Nucleus accumbens (tissue), 56 donors: ENCODE measurements around the gene ORM1.
A peak's percentile ranks its signal among the peaks of the same experiment; 100 is the strongest.
"Not testable (repeated sequence)": the region's sequence is repeated elsewhere in the genome, so short reads cannot be mapped to it uniquely, and the experiment has no call there.

Experiments used
- DNase-seq, 56 donors: peaks; one replicate each; lab custom pipeline; 2025; lab: John Stamatoyannopoulos, UW

The ORM1 gene

DNA sequence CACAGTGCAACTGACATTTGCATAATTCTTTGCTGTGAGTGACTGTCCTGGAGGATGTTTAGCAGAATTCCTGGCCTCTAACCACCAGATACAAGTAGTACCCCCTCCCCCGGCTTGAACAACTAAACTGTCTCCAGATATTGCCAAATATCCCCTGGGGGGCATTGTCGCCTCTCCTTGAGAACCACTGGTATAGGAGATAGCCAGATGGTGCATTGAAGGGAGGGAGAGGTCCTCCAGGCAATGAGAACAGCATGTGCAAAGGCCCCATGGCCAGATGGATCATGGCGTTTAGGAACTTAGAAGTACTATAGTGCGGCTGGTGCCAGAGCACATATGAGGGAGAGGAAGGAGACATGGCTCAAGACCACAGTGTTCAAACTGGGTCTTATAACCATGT is 18.9 kb upstream of the ORM1 start:
- no peak for DNase-seq

DNA sequence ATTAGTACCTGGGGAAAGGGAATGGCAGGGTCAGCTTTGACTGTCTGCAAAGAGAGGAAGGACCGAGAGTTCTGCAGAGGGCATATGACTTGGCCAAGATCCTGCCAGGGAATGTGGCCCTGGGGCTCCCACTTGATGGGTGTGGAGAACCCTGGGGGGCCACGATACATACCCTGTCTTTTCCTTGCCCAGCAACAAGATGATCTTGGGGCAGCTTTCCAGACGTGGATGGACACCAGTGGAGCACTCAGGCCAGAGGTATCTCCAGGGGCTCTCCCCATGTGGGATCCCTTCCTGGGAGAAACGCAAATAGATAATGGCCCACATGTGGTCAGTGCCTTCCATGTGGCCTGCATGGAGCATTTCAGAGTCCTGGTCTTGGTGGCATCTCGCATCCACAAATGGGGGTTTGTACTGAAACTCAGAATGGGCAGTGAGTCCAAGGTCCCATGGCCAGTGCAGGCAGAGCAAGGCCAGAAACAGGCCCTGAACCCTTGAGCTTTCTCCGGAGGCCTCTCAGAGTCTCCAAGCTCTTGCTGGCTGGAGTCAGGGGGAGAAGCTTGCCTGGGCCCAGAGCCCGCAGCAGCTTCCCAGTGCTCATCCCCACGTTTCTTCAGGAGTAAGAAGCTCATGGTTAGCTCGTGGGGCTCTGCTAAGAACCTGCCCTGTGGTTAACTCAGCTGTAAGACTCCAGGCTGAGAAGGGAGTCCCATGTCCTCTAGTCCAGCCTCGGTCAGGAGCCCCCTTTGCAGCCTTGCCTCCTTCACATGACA is 18.3 kb upstream of the ORM1 start:
- DNase-seq = no peak

DNA sequence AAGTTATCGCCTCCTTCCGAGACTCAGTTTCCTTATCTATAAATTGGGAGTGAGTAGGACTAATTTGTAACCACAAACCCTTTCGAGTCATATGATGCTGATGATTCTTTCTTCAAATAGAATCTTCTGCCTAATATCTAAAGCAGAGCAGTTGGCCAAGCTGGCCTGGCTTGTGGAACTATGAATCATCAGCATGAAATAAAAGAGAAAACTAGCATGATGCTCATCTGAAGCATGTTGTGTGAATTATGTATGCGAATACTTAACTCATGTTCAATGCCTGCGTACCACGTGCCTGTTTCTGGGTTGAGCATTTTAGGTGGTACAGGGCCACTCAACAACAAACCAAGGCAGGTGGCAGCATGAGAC is 15.0 kb upstream of the ORM1 start:
- no peak for DNase-seq

DNA sequence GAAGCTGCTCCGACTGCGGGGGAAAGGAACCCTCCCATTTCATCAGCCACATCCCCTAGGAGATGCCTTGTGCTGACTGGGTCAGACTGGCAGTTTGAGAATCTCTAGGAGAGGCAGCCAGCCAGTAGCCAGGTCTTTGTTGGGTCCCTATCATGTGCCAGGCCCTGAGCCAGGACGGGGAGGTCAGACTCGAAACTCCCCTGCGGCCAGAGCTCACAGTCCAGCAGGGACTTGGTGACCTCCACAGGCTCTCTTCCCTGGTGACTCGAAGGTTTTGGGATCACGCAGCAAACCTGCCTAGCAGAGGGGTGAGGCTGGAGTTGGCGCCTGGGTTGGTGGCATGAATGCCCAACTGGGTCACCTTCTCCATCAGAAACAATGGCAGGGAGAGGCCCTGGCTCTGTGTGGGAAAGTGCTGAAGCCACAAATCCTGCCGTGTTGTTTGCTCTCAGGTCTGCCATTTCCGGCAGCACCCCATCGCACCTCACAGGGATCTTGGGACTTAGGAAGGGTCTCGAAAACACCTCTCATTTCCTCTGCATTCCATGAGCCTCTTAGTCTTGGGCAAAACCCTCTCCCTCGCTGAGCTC is 14.4 kb upstream of the ORM1 start:
- no peak for DNase-seq

DNA sequence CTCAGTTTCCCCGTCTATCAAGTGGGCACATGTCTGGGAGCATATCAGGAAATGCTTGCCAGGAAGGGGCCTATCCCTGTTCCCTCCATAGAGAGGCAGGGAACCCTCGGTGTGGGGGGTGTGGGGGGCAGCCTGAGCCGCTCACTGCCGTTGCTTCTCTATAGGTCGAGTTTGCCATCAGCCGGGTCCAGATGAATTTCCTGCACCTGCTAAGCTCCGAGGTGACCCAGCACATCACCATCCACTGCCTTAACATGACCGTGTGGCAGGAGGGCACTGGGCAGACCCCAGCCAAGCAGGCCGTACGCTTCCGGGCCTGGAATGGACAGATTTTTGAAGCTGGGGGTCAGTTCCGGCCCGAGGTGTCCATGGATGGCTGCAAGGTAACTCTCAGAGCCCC is 13.8 kb upstream of the ORM1 start:
- no peak for DNase-seq

DNA sequence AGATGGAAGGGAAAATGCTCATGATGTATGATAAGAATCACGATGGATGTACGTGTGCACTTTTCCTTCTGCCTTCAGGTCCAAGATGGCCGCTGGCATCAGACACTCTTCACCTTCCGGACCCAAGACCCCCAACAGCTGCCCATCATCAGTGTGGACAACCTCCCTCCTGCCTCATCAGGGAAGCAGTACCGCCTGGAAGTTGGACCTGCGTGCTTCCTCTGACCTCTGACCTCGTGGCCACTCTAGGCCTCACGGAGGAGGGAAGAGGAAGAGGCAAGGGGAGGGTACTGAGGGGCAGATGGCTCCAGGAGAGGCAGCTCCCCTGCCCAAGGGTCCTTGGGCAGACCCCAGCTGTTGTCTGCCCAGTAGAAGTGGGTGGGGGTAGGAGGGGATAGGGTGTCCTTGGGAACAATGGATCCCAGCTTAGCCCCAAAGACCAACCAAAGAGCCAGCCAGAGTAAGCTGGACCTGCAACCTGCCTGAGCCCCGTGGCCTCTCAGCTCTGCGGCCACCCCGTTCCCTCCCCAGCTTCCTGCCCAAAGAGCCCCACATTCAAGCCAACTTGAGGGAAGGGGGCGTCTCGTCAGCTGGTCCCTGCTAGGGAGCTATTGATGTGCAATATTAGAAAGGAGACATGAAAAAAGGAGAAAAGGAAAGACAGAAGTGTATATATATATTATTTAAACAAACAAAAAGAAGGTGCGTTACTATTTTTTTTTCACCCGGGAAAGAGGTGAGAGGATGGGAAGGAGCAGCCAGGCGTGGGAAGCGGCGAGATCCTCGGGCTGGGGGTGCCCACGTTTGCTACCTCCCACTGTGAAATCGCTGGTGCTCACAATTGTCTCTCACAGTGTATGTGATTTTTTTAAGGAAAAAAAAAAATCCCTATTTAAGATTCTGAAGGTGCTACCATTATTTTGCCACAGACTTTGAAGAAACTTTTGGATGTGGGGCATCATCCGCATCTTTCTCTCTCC is 12.1 kb upstream of the ORM1 start:
- no peak for DNase-seq

DNA sequence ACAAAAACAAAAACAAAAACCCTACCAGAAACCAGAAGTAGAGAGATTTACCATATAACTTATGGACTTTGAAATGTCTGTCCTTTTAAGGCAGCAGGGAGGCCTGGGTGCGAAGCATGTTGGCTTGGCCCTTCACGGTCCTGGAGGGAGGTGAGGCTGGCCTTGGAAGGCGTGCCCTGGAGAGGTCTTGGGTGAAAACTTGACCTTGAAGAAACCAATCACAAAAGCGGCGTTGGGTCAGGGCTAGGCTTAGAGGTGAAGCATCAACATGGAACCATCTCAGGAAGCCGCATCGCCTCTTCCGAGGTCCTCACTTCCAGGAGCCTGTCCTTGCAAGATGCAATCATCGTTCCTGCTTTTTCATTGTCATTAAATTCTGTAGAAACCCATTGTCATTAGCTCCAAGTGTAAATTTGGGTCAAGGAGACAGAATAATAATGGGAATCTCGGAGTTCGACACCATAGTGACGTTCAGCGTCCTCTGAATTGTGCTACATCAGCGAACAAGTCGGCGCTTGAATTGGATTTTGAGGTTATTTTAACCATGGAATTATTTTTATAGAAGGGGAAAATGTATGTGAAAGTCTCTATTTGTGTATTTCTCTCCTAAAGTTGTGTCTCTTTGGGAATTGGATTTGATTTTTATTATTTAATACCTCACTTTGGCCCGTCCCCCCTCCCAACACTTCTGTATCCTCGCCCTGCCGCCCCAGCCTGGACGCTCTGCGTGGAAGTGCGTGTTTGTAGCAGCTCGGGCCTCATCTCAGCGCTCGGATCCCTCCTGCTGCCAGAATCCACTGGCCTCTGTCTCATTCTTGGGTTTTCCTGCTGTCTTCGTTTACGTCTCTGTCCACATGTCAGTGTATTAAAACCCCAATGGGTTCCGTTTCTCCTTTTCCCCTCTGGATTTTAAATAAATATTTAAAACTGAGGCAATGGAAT is 11.1 kb upstream of the ORM1 start:
- no peak for DNase-seq

DNA sequence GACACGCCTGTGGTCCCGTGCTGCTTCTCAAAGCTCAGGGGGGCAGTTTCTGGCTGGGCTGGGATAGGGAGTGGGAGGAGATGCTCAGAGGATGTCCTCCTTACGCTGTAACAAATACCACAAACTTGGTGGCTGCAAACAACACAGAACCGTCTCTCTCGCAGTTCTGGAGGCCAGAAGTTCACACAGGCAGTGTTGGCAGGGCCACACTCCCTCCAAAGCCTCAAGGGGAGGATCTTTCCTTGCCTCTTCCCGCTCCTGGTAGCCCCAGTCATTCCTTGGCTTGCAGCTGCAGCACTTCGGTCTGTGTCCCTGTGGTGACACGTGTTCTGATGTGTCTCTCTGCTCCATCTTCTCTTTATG is 10.4 kb upstream of the ORM1 start:
- no peak for DNase-seq

DNA sequence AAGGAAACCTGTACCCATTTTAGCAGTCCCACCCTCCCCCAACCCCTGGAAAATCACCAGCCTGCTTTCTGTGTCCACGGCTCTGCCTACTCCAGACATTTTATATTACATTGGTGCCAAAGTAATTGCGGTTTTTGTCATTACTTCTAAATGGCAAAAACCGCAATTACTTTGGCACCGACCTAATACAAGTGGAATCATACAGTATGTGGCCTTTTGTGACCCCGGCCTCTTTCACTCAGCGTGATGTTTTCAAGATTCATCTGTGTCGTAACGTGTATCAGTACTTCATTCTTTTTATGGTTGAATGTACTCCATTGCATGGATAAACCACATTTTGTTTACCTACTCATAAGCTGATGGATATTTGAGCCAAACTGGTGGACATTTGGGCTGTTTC is 9.7 kb upstream of the ORM1 start:
- DNase-seq = no peak

DNA sequence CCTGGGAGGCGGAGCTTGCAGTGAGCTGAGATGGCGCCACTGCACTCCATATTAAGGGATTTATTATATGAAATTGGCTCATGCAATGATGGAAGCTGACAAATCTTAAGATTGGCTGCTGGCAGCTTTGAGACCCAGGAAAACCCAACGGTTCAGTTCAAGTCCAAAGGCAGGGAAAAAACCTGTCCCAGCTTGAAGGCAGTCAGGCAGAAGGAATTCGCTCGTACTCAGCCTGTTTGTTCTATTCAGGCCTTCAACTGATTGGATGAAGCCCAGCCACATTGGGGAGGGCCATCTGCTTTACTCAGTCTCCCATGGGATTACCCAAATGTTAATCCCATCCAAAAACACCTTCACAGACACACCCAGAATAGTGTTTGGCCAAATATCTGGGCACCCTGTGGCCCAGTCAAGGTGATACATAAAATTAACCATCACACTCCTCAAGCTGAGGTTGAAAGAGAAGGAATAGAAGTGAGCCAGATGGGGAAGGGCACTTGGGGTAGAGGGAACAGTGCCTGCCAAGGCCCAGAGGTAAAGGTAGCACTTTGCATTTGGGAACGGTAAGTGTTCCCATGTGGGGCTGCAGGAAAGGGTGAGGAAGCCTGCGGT is 8.5 kb upstream of the ORM1 start:
- no peak for DNase-seq

DNA sequence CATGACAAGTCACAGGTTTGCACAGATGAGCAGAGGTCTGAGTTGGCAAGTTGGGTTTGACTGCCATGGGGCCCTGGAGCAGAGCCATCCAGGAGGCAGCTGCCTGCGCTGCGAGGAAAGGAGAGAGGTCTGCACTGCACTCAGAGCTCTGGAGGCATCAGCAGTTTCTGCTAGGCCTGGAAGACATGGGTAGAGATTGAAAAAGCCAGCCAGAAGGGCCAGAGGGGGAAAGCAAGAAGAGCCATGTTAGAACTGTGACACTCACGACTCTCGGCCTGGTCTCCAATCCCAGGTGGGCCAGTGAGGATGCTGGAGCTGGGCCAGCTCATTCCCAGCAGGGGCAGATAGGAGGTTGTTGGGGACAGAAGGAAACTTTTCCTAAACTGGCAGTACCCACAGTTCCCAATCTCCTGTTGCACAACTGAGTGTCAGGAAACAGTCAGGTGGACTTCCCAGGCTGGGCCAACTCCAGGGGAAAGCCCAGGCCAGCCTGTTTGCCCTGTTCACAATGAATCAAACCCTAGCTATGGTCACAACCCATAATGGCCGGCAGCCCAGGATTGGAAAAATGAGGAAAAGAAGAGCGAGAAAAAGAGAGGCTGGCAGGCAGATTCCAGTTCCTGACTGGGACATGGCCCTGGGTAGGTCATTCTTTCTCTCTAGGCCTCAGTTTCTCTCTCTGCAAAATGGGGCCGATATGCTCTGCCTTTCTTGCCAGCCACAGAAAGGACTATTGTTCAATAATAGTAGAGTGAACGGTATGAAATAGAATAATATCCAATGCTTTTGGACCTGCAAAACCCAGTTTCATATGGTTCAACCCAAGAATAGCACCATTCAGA is 7.8 kb upstream of the ORM1 start:
- DNase-seq = no peak

DNA sequence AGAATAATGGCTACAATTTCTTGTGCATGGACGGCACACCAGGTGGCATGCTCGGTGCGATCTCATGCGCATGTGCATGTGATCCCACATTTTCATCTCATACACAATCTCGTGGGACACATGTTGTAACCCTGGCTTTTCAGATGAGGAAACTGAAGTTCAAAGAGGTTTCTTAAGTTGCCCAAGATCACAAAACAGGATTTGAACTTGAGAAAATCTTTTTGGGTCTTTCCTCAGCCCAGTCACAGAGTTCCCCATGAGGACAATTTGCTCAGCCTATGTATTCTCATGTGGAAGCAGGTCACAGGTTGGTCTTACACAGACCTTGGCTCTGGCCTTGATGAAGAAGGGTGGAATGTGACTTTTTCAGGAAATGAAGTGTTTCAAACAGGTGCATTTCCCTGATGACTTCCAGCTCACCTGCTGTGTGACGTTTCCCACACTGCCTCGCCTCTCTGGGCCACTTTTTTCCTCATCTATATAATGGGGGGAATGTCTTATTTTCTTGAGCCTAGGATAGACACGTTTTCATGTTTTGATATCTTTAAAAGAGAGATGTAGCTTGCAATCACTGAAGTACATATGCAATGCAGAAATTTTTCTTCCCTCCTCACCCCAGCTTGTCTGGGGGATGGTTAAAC is 7.1 kb upstream of the ORM1 start:
- DNase-seq = no peak

DNA sequence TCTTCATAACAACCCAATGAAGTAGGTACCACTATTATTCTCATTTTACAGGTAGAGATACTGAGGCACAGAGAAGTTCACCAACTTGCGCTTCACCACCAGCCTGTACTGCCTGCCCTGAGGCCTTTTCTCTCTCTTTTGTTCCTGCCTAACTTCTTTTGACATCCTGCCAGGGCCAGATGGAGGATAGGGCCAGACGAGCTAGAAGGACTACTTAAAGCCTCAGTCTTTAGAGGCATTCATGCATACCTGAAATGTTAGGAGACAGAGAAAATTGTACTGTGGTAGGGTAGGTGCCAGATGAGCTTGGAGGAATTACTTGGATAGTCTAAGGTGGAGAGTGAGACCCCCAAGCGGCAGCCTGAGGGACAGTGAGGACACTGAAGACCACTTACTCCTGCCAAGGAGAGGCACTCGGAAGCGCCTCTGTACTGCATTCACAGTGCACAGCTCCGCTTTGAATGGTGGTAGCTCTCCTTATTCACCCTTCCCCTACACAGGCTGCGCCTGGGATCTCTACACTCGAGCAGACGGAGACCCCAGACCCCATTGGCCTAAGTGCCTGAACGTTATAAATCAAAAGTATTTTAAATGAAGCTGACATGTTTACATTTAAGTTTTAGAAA is 6.2 kb upstream of the ORM1 start:
- DNase-seq = no peak

DNA sequence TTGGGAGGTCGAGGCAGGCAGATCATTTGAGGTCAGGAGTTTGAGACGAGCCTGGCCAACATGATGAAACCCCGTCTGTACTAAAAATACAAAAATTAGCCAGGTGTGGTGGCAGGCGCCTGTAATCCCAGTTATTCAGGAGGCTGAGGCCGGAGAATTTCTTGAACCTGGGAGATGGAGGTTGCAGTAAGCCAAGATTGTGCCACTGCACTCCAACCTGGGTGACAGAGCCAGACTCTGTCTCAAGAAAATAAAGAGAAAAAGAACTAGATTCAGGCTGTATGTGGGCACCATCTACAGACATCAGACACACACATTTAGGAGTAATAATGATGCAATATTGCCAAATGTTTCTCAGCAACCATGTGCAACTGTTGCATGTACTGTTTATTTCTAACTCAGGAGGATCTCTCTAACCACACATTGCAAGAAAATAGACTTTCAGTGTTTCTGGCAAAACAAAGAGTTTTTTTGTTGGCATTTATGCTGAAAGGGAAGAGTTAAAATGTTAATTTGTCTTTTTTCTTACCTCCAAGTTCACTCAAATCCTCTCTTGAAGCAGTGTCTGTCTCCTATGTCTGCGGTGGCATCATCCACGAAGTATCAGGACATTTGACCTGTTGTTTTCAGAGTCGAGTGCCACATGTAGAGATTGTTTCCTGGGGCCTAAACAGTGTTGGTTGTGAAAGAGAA is 5.1 kb upstream of the ORM1 start:
- DNase-seq = no peak

DNA sequence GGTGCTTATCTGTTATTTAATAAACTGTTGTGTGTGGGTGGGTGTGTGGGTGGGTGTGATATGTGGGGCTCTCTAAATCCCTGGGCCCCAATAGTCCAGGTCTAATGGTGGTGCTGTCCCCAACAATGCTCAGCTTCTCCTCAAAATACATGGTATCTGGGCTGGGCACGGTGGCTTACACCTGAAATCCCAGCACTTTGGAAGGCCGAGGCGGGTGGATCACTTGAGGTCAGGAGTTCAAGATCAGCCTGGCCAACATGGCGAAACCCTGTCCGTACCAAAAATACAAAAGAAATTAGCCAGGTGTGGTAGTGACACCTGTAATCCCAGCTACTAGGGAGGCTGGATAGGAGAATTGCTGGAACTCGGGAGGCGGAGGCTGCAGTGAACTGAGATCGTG is 4.5 kb upstream of the ORM1 start:
- no peak for DNase-seq

DNA sequence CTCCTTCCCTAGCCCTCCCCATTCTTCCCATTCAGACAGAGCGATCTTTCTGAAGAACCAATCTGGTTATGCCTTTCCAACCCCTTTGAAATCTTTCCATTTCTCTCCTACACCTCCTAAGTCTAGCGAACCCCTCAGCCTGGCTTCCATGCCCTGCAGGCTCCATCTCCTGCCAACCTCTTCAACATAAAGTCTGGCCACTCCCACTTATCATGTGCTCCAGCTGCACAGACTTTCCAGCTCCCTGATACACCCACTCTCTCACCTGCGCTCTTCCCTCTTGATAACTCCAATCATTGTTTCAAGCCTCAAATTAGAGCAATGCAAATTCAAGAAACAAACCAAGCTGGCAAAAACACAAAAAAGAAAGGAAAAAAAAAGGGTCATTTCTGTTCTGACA is 3.8 kb upstream of the ORM1 start:
- DNase-seq = peak in 1 of 56 donors; percentile 22

DNA sequence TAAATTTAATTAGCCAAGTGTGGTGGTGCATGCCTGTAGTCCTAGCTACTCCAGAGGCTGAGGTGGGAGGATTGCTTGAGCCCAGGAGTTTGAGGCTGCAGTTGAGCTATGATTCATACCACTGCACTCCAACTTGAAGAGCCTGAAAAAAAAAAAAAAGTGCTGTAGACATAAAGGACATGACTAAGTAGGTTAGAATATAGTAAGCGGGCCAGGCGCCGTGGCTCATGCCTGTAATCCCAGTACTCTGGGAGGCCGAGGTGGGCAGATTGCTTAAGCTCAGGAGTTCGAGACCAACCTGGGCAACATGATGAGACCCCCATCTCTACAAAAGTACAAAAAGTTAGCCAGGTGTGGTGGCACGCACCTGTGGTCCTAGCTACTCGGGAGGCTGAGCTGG is 2.2 kb upstream of the ORM1 start:
- DNase-seq = not testable (repeated sequence)
